ENCODE data around the gene SIM1.
"Not testable (repeated sequence)": the region's sequence is repeated elsewhere in the genome, so short reads cannot be mapped to it uniquely, and the experiment has no call there.

SIM1 gene

DNA sequence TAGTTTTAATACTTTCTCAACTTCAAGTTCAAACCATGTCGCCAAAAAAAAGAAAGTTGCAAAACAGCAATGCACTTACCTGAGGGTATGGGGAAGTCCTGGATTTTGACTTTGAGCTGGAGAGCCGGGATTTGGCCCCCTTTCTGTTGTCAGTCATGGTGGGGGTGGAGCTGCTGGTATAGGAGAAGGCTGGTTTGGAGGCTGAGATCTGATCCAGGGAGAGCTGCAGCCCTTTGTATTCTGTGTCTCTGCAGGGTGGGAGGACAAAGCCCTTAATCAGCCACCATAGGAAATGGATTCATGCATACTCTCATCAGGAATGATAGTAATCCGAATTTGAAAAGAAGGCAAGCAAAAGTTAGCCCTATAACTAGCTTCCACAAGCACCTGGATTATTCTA lies 44.0 kb downstream of the SIM1 start:
- DNase-seq: no peak

DNA sequence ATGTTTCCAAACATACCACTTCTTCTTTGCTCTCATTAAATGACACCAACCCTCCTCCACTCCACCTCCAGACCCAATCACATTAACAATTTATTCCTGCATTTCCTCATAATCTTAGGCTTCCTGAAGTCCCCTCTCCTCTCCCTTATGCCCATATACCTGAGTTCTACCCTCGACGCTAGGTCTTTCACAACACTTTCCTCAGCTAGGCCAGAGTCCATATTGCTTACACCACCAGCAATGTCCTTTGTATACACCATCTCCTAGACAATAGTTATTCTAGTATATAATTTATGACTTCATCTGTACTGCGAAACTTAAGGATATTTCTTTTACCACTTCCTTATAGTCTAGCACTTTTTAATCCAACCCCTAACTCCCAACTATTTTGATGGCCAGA lies 47.7 kb downstream of the SIM1 start:
- DNase-seq: no peak

DNA sequence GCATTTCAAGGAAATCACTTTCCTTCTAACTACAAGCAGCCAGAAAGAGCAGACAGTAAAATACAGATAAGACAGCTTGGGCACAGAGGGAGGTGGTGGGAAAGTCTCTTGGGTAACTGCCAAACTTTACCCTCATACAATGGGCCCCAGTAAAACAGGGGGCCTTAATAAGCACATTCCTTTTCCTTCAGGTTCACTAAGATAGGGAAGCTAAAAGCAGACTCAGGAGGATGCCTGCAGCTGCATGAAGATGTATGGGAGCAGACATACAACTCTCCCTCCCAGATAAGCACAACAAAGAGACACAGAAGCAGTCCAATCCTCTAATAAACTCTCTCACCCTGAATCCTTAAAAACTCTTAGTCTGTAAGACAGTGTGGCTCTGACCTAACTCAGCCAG lies 49.0 kb downstream of the SIM1 start:
- DNase-seq: no peak

DNA sequence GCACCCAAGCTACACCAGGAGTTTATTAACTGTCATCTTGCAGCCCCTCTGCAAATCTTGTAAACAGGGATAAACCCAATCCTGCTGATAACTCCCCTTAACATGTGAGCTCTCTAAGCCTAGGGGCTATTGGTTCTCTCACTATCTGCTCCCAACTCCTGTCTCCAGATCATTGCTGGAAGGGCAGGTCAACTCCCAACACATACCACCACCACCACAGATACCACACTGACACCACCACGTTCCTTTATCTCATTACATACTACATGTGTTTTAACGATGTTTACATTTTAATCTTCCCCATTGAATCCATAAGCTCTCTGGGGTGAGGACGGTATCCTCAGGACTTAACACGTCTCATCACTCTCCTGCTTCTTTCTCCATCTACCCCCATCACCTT lies 51.8 kb downstream of the SIM1 start:
- no peak for DNase-seq

DNA sequence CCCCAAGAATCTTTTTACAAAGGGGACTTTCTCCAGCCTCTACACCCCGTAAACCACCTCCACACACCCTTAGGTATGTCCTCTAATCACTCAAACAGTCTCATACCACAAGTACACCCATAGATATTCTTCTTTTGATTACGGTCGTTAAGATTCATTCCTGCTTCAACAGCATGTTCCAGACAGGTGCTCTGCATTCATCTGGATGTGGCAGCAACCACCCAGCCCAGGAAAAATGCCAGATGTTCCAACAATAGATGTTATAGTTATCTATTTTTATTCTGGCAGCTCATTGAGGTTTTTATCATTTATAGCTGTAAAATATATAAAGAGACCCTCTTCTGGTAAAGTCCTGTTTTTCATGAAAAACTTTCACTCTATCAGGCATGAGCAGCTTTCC lies 60.7 kb downstream of the SIM1 start:
- DNase-seq: no peak

DNA sequence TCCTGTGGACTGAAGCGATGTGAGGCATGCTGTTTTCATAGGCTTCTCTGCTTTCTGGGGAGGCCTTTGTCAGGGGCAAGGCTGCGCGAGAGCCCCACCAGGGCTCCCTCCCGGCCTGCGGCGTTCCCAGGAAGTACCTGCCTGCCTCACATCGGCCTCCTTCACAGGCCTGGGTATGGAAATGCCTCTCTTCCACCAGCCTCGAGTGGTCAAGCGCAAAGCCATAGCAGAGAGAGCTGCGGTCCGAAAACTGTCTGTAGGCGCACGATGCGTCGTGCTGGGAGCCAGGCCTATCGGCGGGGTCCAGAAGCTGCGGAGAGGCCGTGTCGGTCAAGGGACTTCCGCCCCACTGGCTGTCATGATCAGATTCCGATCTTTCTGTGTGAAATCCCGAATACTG lies 71.2 kb downstream of the SIM1 start:
- DNase-seq: no peak

DNA sequence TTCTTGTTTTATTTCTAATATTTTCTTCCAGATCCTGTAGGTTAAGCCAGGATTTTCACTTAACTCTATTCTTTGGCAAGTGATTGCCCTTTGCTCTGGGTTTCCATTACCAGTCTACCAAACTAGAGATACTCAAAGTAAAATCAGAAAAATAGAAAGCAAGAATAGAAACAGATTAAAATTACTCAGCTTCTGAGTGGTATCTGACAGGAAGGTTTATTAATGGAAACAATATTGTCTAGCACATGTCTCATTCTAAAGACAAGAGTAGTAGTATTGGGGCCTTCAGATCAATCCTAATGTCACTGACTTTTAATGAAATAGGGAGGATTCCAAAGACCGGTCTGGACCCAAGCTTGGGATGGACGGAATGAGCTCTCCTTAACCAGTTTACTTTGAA lies 72.3 kb downstream of the SIM1 start:
- no peak for DNase-seq

DNA sequence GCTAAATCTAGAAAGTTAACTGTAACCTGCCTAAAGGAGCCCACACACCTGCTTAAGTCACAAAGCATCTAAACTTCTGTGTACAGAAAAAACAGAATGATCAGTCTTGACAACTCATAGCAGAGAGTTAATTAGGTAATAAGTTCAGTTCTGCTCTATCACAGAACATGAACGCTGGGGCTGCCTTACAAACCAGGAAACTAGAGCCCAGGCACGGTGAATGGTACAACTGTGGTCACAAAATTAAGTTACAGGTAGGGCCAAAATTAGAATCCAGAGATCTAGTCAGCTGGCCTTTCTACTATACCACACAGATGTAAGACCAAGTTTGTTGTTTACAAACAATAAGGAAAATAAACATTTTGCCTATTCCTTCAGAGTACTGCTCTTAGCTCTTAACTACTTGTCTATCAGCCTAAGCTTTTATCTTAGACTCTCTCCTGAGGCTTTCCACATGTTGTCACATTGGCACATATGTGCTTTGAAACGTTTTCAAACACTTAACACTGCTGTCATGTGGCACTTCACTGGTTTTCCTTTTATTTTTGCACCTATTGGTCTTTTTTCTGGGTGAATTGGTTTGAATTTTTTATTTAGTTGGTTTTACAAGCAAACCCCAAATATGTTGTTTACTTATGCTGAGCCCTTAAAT lies 75.7 kb downstream of the SIM1 start:
- no peak for DNase-seq

DNA sequence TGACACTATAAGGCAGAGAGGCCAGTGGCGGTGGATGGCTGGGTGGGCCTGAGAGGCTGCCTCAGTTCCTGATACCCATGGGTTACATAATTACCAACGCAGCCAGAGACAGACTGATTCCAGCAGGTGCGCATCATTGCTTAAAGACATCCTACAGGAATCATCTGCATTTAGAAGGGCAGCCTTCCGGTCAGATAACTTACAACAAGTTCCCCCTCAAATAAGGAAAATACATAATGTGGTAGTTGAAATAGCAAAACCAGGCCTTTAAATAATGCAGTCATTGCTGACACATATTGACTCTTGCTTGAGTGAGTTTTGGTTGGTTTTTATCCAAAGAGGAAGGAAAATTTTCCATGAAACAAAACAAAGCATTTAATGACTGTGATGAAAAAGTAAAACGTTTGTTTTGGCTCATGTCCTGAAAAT lies 81.9 kb downstream of the SIM1 start:
- no peak for DNase-seq

DNA sequence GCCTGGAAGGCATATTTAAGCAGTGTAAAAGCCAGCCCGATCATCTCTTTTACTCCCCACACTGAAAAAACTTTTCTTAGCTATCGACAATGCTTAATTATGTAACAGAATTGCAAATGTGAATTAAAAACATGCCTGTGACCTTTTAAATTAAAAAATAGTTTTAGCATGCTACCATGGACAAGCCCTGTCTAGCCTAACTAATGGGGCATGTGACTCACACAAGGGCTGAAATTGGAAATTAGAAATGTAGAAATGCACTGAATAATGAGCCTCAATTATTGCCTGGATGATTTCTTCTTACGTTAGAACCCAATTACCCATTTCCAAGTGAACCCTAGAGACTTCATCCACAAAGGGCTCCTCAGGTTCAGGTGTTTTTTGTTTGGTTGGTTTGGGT lies 82.7 kb downstream of the SIM1 start:
- DNase-seq: no peak

DNA sequence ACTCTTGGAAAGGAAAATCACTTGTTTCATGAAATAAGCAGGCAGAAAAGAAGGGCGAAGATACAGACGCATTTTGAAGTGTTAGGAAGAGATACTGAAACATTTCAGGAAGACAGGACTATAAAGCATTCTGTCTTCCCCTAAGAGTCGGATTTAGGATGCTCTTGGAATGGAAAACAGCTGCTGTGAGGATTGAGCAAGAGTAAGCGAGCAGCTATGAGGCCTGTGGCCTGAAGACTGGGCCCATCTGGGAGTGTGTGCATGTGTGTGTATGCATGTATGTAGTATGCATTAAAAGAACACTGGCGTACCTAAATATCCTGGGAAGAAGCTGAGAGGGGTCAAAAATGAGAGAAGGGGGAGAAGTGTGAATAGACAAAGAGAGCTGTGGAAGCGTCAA lies 83.6 kb downstream of the SIM1 start:
- DNase-seq: no peak

DNA sequence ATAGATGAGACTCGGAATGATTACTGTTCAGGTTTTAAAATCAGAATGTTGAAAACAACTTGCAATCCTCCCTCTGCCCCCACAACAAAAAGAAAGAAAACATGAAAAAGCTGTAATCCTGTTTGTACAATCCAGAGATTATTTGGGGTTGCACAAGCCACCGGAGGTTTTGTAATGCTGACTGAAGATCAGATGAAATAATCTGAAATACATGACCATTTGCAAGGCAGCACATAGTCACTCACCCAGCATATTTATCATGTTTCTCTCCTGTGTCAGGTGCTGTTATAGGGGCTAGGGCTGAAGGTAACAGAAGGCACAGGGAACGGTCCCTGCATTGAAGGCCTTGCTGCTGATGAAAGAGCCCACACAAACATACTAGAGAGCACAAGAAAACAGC lies 85.3 kb downstream of the SIM1 start:
- DNase-seq: no peak

DNA sequence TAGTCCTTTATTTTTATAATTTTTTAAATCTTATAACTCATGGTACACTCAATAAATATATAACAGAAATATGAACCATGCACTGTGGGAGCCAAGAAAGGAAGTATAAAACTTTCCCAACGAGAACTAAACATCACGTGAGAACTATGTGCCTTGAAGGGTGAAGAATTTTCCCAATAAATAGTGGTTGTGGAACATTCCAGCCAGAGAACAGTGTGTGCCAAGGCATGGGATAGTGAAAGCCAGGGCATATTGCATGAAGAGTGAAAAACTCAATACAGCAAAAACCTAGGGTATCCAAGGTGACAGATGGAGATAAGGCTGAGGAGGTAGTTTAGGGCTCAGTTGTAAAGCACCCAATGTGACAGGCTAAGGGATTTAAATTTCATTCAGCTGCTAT lies 86.1 kb downstream of the SIM1 start:
- DNase-seq: no peak

DNA sequence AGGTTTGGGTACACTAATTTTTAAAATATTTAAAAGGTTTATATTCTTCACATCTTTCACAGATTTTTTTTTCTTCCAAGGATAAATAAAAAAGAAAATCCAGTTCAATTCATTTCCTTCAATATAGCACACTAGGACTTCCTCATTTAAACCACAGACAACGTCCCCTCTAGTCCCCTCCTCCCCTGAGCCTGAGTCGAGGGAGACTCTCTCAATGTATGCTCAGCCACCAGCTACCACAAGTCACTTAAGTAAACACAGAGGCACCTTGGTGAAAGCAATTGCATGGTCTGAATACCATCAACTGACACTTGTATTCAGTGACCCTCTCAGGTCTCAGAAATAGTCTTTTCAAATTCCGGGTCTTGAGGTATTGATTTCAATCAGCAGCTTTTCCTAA lies 88.6 kb downstream of the SIM1 start:
- DNase-seq: no peak

DNA sequence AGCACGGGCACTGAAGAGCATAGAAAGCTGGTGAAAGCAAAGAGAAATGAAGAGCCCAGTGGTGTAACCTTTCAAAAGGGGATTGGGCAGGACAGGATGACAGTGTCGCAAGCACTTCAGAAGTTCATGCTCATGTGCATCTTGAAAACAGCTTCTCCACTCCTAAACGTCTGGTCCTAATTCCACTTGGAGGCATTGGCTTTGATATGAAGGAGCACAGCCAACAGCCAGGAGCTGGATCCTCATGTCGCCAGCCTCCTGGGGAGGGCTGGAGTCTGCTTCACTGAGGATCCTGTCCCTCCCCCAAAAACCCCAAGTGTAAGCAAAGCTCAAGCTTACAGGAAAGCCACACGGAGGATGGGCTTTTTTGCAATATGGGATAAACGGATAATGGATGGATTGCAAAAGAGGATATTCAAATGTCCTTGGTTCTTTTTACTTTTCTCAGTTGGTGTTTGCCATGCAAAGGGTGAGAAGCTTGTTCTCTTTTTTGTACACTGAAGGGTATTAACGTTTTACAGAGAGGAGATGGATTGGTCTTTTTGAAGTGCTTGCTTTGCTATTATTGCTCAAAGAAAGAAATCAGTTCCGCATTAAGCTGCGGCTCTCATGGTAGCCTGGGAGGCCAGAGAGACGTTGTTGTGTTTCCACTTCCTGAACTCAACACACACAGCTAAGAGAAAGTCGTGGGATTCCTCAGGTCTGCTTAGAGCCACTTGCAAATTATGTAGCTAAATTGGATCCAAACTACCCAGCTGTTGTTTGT lies 92.2 kb downstream of the SIM1 start:
- DNase-seq: no peak

DNA sequence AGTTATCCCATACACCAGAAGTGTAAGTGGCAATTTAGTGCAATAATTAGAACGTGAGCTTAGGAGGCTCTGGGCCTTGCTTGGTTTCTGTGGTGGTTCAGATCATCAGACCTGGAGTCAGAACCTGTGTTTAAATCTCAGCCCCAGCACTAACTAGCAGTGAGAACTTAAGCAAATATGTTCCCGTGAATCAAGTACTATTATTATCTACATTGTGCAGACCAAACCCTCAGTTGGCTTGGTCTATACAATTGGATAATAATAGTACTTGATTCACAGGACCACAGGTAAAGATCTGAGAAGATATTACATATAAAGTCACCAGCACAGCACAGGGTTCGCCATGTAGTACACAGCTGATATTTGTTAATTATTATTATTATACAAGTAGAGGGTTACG lies 93.1 kb downstream of the SIM1 start:
- DNase-seq: no peak

DNA sequence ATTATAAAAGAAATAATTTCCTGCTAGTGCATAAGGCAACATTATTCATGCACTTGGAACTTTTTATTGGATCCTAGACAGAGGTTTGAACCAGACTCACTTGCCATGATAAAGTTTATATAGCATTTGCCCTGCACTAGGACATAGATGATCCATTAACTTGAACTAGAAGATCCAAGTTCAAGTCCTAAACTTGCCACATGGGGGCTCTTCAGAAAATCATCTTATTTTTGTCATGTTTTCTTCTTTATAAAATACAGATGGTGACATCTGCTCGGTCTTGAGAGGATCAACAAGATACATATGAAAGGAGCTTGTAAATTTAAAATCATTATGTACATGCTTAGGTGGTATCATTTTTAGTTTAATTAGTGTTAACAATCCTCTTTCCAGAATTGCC lies 94.5 kb downstream of the SIM1 start:
- DNase-seq: no peak

DNA sequence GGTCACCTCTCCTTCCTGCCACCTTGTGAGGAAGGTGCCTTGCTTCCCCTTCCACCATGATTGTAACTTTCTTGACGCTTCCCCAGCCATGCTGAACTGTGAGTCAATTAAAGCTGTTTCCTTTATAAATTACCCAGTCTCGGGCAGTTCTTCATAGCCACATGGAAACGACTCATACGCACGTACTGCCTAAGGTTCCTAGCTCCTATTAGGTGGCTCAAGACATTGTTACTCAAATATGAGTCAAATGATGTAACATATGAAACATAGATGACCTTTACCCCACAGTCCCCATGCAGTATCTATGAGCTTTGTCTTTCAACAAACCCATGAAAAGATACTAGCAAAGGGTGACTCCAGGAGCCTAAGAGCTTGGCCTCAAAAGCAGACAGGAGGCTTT lies 98.3 kb downstream of the SIM1 start:
- DNase-seq: no peak

DNA sequence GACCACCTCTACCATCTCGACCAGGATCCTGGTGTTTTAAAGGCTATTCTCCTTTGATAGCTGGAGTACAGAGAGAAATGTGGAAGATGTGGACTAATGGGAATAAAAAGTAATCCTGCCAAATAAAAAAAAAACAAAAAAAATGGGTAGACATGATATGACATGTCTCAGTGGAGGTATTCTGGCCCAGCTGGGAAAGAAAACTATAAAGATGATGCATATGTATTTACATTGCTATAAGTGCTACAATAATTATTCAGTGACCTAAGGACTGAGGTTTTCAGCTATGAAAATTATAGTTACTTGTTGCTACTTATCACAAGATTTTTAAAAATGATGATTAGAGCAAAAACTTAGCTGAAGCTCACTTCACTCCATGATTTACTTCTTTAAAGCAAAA lies 101.1 kb downstream of the SIM1 start:
- no peak for DNase-seq

DNA sequence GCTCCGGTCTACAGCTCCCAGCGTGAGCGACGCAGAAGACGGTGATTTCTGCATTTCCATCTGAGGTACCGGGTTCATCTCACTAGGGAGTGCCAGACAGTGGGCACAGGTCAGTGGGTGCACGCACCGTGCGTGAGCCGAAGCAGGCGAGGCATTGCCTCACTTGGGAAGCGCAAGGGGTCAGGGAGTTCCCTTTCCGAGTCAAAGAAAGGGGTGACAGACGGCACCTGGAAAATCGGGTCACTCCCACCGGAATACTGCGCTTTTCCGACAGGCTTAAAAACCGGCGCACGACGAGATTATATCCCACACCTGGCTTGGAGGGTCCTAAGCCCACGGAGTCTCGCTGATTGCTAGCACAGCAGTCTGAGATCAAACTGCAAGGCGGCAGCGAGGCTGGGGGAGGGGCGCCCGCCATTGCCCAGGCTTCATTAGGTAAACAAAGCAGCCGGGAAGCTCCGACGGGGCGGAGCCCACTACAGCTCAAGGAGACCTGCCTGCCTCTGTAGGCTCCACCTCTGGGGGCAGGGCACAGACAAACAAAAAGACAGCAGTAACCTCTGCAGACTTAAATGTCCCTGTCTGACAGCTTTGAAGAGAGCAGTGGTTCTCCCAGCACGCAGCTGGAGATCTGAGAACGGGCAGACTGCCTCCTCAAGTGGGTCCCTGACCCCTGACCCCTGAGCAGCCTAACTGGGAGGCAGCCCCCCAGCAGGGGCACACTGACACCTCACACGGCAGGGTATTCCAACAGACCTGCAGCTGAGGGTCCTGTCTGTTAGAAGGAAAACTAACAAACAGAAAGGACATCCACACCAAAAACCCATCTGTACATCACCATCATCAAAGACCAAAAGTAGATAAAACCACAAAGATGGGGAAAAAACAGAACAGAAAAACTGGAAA lies 109.7 kb downstream of the SIM1 start:
- not testable (repeated sequence) for DNase-seq

DNA sequence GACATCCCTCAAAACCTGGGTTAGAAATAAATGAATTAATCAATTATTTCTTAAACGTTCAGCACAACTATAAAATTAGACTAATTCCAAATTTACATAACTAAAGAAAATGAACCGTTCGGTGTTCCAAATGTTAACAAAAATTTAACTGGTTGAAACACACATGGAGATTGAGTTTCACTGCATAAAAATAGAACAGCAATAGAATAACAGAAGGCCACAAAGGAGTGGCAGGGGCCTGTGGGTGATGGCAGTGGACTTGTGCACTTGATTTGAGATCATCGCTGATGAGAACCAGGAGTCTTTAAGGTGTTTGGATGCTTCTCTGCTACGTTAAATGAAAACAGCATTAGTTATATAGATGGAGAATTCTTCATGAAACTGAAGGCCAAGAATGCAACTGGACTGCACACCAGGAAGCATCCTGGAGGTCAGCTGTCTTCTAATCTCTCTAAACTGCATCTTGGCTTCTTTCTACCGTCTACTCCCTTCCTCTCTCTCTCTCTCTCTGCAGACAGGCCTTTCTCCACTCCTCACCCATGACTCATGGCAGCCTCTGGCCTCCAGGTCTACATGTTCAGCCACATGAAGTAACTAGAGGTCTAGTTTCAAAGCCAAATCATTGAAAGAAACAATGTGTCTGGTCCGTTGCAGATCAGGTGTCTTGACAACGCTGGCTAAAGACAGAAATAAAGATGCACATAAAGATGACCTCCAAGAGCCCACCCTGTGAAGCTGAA lies 111.3 kb downstream of the SIM1 start:
- no peak for DNase-seq

DNA sequence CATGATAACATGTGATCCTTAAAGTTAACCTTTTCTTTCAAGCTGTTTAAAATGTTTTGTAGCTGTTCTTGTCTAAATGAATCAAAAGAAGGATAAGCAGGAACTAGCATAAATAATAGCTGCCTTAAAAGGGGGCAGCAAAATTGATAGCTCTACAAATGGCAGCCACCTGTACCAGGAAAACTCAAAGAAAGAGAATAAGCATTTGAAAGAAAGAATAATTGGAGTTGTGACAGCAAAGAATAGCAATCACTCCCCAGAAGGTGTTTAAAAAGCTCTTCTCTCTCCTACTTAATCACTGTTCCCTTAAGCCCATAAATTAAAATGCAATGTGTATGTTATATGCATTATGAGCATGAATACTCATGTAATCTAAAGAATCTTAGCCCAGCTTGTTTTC lies 114.6 kb downstream of the SIM1 start:
- DNase-seq: no peak

DNA sequence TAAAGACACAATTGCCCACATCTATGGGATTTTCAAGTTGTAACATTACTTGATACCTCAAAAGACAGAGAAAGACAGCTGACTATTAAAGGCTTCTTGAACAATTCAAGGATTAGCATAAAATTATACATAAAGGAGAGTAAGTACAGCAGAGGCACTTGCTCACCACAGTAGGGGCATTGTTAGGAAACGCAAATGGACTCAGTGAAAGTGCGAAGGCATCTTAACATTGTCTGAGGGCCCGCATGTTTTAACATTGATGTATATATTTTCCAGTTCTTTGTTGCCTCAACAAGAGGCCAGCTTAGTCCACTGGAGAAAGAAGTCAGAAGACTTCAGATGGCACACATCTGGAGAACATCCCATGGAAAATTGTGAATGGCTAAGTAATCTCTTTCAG lies 115.4 kb downstream of the SIM1 start:
- DNase-seq: no peak
